CD4-positive, alpha-beta T cell treated with Interleukin-17A for 4 hours (primary cell): Measurements from ENCODE around the gene TPRA1.
"Not testable (repeated sequence)": the region's sequence is repeated elsewhere in the genome, so short reads cannot be mapped to it uniquely, and the experiment has no call there.

Experiments used
- DNase-seq: peaks from one replicate; pipeline ENCODE4 v3.0.0-alpha.2; 2020; ENCODE audit warnings: mixed read lengths

TPRA1 gene

DNA sequence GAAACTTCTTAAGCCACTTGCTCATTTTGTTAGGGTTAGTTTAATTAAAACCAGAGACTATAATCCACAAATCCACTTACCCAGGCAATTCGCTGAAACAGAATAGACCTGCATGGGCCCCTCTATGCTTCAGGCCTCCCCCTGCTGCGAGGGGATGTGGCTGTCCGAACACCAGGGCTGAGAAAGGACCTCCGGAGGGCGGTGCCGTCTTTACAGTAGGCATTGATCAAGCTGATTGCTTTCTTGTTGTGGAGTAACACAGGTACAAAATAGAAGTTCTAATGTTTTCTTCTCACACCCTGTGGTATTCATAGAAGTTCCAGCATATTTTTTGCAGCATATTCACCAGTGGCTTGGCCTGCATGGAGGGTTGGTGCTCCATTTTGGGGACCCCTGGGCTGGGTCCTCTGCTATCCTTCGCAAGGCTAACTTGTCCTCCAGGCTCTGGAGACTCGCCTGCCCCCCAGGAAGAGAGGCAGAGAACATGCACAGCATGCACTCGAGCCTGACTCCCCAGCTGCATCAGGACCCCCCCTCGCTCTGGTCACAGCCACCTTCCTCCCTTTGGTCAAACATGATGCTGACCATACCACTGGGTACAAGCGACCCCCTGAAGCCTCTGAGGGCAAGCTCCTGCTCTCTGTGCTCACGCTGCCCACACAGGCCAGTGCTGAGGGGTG lies 55.3 kb downstream of the TPRA1 start:
- DNase-seq = no peak

DNA sequence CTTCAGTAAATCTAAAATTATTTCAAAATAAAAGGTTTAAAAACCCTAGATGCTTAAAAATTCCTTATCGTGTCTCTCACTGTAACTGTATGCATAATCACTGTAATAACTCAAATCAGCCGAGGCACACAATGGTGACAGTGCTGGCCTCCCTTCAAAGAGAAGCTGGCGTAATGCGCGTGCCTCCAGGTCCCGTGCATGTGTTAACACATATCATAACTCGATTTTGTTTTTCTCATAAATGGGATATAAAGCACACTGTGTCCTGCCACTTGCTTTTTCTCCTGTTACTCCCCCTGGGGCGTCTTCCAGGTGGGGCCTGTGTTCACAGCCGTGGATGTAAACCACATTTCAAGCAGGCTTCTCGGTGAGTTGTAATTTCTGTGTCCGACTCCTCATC lies 56.0 kb downstream of the TPRA1 start:
- DNase-seq = no peak

DNA sequence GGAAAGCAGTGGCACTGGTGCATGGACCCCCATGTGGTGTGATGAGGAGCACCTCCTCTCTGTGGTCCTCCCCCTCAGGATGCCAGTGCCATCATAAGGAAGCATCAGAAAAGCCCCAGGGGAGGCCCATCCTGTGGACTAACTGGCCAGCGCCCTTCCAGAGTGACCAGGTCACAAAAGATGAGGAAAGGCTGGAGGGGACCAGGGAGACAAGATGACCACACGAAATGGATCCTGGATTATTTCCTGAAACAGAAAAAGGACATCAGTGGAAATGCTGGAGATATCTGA lies 56.4 kb downstream of the TPRA1 start:
- DNase-seq = no peak

DNA sequence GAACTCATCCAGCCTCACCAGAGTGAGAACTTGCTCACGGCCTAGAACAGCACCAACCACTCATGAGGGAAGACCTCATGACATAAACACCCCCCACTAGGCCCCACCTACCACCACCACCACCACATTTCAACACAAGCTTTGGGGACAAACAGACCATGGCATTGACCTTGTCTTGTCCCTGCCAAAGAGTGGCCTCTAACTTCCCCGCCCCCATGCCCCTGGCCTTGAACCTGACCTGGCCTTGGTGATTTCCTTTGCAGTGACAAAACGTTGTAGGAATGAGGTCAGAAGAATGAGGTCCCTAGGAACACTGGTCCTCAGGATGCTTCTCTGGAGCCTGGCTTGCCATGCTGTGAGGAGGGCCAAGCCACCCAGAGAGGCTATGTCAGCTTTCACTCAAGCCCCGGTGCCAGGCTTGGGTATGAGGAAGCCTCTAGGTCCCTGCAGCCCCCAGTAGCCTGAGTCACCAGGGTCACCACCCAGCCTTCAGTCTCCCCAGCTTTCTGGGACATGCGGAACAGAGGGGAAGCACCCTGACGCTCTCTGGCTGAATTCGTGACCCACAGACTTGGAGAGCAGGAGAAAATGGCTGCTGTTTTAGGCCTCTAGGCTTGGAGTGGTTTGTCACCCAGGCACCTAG lies 57.9 kb downstream of the TPRA1 start:
- DNase-seq = no peak

DNA sequence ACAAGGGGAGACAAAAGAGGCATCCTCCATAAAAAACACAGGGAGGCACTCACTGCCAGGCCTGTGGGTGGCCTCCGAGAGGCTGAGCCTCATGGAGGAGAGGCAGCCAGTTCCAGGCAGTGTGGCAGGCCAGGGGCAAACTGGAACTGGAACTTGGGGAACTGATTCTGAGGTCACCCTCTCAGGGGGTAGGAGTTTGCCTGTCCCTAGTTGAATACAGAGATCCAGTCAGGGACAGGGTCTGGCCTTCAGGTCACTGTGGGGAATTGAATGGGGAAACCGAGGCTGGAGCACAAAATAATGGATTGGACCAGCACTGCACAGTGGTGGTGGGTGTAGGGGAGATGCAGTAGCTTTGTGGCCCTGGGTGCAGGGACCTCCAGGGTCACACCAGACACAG lies 58.7 kb downstream of the TPRA1 start:
- DNase-seq = no peak

DNA sequence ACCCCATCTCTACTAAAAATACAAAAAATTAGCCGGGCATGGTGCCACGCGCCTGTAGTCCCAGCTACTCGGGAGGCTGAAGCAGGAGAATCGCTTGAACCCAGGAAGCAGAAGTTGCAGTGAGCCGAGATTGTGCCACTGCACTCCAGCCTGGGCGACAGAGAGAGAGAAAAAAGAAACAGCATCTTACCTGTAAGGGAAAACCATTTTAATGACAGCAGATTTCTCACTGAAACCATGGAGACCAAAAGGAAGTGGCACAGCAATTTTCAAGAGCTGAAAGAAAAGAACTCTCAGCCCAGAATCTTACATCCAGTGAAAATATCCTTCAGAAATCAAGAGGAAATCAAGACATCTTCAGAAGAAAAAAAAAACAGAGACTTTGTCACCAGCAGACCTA lies 59.7 kb downstream of the TPRA1 start:
- DNase-seq = not testable (repeated sequence)

DNA sequence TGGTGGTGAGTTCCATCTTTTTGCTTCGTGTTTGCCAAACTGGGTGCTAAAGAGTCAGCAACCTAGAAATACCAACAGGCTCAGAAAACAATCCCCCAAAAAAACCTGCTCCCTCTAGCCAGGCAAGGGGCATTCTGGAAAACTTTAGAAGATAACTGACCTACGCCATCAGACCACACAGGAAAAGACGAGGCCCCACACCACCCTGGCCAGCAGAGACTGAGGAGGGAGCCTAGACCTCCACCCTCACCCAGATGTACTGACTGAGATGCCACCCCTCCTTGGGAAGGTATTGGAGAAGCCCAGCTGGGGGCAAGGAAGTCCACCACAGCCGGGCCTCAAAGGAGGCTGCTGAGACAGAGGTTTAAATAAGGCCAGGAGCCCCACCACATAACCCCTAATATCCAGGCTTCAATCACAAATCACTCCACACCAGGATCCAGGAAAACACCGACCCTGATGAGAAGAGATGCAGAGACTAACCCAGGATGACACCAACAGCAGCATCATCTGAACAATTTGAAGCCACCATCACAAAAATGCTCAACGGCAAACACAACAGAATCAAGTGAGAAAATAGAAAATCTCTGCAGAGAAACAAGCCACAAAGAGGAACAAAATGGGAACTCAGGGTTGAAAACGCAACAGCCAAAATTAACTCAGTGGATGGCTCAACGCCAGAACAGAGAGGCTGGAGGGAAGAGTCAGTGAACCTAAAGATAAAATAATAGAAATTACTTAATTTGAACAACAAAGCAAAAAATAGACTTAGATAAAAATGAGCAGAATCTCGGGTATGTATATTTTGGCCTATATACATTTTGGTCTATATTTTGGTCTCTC lies 61.0 kb downstream of the TPRA1 start:
- DNase-seq = no peak

DNA sequence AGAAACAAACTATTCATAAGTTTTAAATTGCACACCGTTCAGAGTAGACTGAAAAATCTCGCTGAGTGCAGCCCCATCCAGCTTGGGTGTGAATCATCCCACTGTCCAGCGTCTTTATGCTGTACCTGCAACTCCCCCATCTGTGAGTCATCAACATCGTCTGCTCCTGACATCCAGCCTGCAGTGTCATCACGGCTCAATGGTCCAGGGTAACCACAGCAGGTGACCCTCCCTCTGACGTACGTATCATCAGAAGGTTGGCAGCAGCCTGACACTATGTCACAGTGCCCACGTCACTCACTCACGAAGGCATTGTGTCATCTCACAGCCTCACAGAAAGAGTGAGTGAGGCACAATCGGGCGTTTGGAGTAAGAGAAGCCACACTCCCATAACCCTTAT lies 65.2 kb downstream of the TPRA1 start:
- no peak for DNase-seq

DNA sequence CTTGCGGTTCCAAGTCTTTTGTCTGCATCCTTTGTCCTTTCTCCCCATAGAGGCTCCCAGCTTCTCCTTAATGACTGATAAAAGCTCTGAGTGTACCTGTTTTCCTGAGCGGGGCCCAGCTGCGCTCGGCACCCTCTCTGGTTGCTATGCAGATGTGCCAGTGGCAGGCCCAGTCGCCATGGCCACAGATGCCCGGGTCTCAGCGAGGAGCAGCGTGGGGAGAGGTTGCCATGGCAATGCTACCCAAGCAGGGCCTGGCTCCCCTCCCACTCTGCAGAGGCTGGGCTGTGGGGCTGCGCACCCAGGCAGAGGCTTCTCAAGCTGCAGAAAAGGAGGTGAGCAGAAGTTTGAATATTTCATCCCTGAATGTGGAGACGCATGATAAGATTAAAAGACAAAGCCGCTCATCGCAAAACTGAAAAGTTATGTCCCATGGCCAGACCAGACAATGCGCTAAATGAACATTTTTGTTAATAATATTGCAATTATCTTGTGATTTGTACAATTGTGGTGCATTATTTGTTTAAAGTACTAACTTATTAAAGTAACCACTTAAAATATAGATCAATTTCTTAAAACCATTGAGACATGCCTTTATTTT lies 66.1 kb downstream of the TPRA1 start:
- no peak for DNase-seq
